22Rv1 (cell line): Measurements from ENCODE around the gene FGD6.

Experiments used
- CTCF ChIP-seq: fragments of 450-650 bp; IDR thresholded peaks from 2 replicates; pipeline ENCODE4 v1.5.1; 2017; ENCODE audit warnings: mild to moderate bottlenecking
- ZFX ChIP-seq: fragments of 450-650 bp; IDR thresholded peaks from 2 replicates; pipeline ENCODE4 v1.6.1; 2017; ENCODE audit warnings: antibody characterized with exemption, borderline replicate concordance

- TF ChIP-seq CTCF = no peak
- no peak for TF ChIP-seq ZFX
Measured at GRCh38 chr12:95089462-95089861, 127.8 kb downstream of the FGD6 start.
